Suppressor macrophage (primary cell): Measurements from ENCODE around the gene ZIC2.

ENCODE experiments used
- DNase-seq, 4 experiments: peaks; one replicate each; pipeline ENCODE4 v3.0.0-alpha.2; 2020 to 2022

The ZIC2 gene

DNA sequence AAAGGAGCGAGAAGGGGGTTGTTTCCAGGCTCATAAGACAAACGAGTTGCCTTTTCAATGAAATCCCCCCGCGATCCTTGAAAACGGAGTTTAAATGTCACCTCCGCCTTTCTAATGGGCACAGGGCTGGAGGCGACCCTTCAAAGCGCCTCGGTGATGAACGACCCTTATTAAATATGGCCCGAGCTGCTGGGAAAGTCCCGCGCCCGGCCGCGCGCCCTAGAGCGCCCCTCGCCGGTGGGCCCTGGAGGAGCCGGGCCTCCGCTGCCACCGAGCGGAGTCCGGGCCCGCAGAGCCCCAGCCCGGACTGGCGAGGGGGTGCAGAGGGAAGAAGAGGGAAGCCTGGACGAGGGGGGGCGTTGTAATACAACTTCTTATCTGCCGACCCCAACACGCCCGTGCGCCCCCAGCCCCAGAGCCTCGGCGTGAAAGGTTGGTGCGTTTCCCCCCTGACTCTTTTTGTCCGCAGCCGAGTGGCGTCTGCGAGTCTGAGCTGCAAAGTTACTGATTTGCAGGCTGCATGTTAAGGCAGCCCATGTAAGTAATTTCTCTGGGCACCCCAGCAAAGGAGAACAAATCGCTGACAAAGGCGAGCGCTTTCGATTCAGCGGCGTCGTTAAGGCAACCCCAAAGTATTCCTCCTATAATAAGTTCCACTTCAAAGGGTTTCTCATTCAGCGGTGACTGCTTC lies 21.9 kb upstream of the ZIC2 start:
- DNase-seq = peak in 1 of 4 experiments; percentile 22

DNA sequence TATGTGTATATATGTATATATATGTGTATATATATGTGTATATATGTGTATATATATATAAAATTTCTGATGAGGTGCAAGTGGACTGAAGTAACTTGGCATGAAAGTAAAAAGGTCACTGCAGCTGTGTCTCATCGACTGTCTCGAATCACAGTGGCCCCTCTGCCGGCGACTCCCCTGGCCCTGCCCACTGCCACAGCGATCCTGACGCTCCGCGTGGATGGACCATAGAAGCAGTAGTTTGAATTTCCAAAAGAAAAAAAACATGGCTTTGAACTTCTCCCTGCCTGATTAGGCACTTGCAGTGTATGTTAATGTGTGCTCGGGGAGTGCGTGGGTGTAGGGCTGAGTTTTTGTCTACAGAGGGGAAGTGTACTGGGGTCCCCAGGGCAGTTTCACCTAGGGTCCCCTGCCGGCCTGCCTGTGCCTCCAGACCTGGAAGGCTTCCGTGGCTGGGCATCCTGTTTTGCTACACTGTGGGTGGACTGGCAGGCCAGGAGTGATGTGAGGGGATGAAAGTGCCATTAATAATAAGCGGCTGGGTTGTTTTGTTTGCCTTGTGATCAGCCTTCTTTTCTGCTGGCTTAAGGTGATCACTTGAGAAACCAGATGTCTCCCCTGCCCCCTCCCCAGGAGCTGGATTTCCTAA lies 20.8 kb upstream of the ZIC2 start:
- DNase-seq = no peak

DNA sequence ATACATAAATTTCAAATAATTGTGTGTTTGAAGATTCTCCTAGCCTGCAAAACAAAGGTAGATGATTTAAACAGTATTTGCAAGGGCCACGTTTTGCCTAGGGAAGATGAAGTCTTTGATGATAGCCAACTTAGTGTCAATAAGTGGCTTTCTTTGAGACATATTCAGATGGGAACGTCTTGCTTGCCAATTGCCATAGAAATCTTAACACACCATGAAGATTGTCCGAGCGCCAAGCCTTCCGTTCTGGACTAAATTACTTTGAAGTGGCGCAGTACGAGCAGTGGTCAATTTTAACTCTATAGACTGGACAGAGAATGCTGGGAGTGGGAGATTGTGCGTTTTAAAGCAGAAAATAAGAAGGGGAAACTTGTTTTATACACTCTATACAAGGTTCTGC lies 19.9 kb upstream of the ZIC2 start:
- no peak for DNase-seq

DNA sequence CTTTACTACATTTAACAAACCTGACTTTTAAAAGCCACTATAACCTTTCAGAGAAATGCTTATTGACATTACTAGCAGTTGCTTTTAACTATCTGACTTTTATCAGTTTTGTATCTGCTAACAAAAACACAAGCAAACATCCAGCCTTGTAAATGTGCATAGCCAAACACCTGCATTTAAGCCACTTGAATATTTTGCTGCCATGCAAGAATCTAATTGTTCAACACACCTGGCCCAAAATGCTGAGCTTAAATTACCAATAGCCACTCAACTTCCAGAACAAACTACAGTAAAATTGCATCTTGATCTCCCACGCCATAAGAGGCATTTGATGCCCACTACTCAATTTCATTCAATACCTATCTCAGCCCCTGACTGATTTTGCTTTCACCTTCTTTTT lies 19.3 kb upstream of the ZIC2 start:
- DNase-seq = no peak

GRCh38 chr13:99963816-99964339 lies 17.7 kb upstream of the ZIC2 start:
- DNase-seq = no peak

DNA sequence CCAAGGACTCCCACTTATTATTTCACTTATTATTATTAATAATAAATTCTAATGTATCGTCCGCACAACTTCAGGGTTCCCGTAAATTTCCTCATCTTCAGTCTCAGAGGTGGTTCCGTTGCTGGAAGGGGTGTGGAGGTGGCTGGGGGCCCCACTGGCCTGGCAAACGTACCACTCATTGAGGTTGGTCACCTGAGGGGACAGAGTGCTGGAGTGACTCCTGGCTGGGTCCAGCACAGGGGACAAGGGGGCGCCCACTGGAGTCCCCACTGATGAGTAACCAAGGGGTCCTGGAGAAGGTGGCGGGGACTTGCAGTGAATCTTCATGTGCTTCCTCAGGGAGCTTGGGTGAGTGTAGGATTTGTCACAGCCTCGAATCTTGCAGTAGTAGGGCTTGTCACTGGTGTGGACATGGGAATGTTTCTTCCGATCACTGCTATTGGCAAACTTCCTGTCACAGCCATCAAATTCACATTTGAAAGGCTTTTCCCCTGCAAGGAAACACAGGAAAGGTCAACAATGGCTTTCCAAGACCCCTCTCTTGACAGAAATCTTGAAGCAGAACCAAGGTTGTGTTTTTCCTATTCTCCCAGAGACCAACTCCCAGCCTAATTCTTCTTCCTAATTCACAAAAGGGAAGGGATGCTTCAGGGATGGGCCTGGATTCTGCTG lies 16.1 kb upstream of the ZIC2 start:
- no peak for DNase-seq

- DNase-seq = no peak
These were observed 15.3 kb upstream of the ZIC2 start for GRCh38 chr13:99966064-99966805.

DNA sequence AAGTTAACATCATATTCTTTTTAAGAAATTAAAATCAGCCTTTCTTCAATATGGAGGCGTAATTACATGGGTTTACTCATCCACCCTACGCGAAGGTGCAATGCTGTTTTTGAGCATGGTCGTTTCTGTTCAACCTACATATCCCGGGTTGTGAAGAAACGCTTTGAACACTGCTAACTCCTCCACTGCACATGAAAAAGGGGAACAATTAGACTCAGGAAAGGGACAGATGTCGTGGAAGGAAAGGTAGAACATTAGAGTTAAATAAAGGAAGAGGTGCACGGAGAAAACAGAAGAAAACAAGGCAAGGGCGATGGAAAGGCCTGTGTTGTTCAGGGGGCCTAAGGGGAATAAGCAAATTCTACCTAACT lies 14.1 kb upstream of the ZIC2 start:
- DNase-seq = no peak

DNA sequence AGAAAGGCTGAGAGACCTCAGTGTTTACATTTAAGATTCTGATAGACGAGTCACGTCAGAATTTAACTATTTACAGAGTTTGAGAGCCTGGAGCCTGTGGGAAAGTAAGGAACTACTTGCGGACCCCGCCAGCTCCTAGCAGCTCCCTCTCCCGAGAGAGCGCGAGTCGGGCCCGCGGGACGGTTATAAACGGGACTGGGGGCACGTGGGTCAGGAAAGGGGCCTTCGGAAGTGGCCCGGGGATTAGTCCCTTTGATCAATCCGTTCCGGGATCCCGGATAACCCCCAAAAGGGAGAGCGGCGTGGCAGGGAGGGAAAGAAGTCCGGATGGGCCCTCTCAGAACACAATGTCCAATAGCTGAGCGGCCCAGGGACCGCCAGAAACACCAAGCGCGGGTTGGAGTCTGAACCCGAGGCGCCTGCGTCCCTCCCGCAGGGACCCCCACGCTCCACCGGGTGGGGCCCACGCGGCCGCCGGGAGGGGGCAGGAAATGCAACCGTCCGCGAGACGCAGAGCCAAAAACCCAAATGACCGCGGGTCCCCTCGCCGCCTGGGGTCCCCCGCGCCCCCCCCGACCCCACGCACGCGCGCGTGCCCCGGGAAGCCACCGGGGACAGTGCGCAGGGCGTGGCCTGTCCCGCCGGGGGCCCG lies 13.6 kb upstream of the ZIC2 start:
- no peak for DNase-seq

- peak in 3 of 4 experiments; percentile 26 to 68 (median 56) for DNase-seq
These were observed 12.8 kb upstream of the ZIC2 start for GRCh38 chr13:99968521-99969452.

GRCh38 chr13:99969453-99969918 lies 12.1 kb upstream of the ZIC2 start:
- DNase-seq = peak in 1 of 4 experiments; percentile 4

GRCh38 chr13:99969919-99970650 lies 11.5 kb upstream of the ZIC2 start:
- DNase-seq = peak in 2 of 4 experiments; percentile 46 to 47

DNA sequence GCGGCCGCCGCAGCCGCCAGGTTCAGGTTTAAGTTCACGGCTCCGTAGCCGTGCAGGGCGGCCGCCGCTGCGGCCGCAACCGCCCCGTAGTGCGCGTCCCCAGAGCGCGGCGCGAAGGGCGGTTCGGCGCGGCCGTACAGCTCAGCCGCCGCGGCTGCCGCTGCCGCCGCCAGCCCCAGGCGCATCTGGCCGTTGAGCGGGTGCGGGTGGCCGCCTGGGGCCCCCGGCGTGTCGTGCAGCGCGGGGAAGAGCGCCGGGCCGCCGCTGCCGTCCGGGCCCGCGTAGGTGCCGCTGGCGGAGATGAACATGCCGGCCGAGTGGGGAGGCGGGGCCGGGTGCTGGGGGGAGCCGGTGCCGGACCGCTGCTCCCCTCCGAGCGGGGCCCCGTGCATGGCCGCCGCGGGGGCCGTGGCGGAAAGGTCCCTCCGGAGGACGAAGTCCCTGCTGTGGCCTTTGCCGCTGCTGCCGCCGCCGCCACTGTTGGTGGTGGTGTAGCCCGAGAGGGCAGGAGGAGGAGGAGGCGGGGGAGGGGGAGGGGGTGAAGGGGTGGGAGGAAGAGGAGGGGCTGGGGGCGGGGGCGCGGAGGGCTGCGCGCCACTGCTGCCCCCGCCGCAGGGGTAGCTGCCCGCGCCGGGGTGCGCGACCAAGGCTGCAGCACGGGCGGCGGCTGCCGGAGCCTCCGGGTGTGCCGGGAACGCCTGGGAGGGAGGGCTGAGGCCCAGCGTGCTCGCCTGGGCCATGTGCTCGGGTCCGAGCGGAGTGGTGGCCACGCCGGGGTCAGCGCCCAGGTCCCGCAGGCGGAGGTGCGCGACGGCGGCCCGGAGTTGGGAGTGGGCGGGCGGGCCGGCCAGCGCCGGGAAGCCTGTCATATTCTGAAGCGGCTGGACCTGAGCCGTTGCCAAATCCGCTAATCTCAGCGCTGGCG lies 10.7 kb upstream of the ZIC2 start:
- DNase-seq = peak in 1 of 4 experiments; percentile 19

GRCh38 chr13:99971576-99972189 lies 9.9 kb upstream of the ZIC2 start, which contains the start of gene ZIC5:
TSS of gene ZIC5 (minus strand) at chr13:99971767. CDS start at chr13:99971603, 164 bp downstream.
- peak in 1 of 4 experiments; percentile 2 for DNase-seq

DNA sequence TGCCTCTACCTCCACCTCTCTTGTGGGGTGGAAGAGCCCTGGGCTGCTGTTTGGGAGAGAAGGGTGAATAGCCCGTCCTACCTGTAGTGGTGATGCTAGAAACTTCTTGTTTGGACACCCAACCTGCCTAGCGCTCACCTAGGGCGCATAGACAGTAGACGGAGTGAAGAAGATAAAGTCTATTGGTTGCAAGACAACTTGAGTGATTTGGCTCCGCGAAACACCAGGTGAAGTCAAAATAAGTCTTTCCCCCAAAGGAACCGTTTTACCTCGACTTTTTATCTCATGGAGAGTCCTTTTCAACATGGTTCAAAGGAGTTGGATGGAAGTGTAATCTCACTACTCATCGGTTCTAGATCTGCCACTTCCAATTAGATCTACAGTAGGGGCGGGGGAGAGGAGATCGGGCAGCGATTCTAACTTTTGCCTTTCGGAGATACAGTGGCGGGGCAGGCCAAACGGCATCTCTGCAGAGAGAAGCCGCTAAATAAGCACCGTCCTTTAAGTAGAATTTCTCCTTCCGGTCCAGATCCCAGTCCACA lies 9.3 kb upstream of the ZIC2 start:
- peak in 1 of 4 experiments; percentile 6 for DNase-seq

DNA sequence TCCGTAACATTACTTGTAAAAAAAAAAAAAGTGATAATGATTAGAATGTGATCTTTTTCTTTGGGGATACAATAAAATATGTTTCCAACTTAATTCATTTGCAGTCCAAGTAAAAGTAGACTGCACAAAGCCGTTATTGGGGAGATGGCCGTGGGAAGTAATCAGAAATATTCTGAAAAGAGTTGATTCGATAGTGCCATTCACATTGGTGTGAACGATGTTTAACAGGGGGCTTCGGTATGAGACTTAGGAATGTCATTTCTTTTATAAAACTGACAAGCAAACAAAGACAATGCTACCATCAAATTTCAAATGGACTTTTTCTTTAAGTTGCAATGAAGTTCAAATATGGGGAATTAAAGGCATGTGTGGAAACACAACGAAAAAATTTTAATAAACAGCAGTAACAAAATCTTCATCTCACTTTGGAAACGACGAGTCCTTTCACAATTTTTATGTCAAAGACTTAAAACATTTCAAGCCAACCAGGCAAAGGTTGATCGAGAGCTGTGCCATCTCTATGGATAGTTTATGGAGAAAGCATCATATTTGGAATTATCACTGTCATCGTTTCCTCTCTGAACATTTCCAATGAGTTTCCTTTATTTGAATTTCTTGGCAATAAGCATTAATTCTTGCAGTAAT lies 8.3 kb upstream of the ZIC2 start:
- DNase-seq = peak in 1 of 4 experiments; percentile 6

- DNase-seq = no peak
These were observed 7.8 kb upstream of the ZIC2 start for GRCh38 chr13:99973808-99974185.
